Right cardiac atrium (tissue), 5 donors: Measurements from ENCODE around the gene MAP3K2. TPM values are rescaled to one million over a fixed set of nuclear protein-coding genes. Genes with fewer than 3 reads are reported as not detected.

Experiments used
- ATAC-seq, 2 donors: fragments of 200-7000 bp; cut with Tn5 transposase; one replicate each; pipeline versions ENCODE4 v1.8.0 to v1.9.1; 2020; ENCODE audit warnings: moderate library complexity in 2 of 2, mild to moderate bottlenecking in 1 of 2
- DNase-seq, 3 donors: peaks; one replicate each; pipeline ENCODE4 v3.0.0-alpha.2; 2020
- H3K27ac ChIP-seq: one replicate; pipeline ENCODE4 v1.5.1; 2013; ENCODE audit warnings: mild to moderate bottlenecking, low read length, control low read depth, moderate library complexity
- H3K27me3 ChIP-seq: one replicate; pipeline ENCODE4 v1.6.1; 2013; ENCODE audit not compliant: control insufficient read depth, insufficient read depth
- H3K4me1 ChIP-seq: one replicate; pipeline ENCODE4 v1.6.1; 2013; ENCODE audit warnings: low read length; ENCODE audit not compliant: control insufficient read depth, insufficient read depth
- H3K4me3 ChIP-seq: one replicate; pipeline ENCODE4 v1.5.1; 2013; ENCODE audit warnings: low read length, control low read depth
- H3K9me3 ChIP-seq: one replicate; pipeline ENCODE4 v1.6.1; 2013; ENCODE audit warnings: low read length; ENCODE audit not compliant: control insufficient read depth
- WGBS: extraction: QIAGEN DNeasy Blood & Tissue Kit; methylation state at CpG from one replicate; pipeline ENCODE4 v1.1.7; 2013; 5-methylcytosine and 5-hydroxymethylcytosine counted together
- intact Hi-C, 4 donors: fragments of 100-400 bp; cut with DNase I; formaldehyde crosslinking; loops; one replicate each; pipeline versions ENCODE4 v1.11.0 to v1.14.0; 2022 to 2023
- polyA plus RNA-seq: library from polyadenylated mRNA; stranded (reverse); fragments of 200-250 nt; gene quantifications from one replicate; pipeline ENCODE4 v1.2.3, GENCODE V29; 2013
- total RNA-seq, 4 donors: library from RNA; stranded (reverse); fragmentation: NEBNext Ultra II Directional; extraction: Animal tissue kit (Norgen Biotek cat#: 25700); gene quantifications; one replicate each; pipeline ENCODE4 v1.2.1, GENCODE V29; 2021
- donor health status: healthy with polysubstance abuse.
- donor health status: DM: no; HTN: yes; CAD: no.
- donor health status: DM: no; HTN: no; CAD: no.
- donor health status: DM: no; HTN: yes; CAD: no; lungs with severe emphysema.
- donor health status: DM: yes; HTN: yes; CAD: no.

MAP3K2 gene
- total and polyA plus RNA-seq, 5 donors = 4.3 to 34.3 (median 30.7) TPM

GRCh38 chr2:127342101-127342500, 45.7 kb downstream of the MAP3K2 start:
- no peaks in the 10 kb centered on the region for H3K9me3 ChIP-seq
- no peak for ATAC-seq
- H3K27ac ChIP-seq = no peak overlapping the region
- DNase-seq = no peak
- intact Hi-C loops = loop anchor here in 1 of 4 donors (10.0 kb wide), 1 partner anchor 73 kb away; the partner anchor contains the start of gene PROC
- H3K27me3 ChIP-seq = no peaks in the 10 kb centered on the region
- 96% methylated on average over 1 of the region's 1 CpG for WGBS
- no peaks in the 10 kb centered on the region for H3K4me1 ChIP-seq
- no peak overlapping the region for H3K4me3 ChIP-seq

GRCh38 chr2:127332335-127332734, 55.4 kb downstream of the MAP3K2 start:
- no peaks in the 10 kb centered on the region for H3K4me1 ChIP-seq
- H3K9me3 ChIP-seq = no peaks in the 10 kb centered on the region
- H3K4me3 ChIP-seq = no peak overlapping the region
- ATAC-seq (no peak), DNase-seq (no peak)
- WGBS = 97% methylated on average over 1 of the region's 1 CpG
- H3K27me3 ChIP-seq = no peaks in the 10 kb centered on the region
- H3K27ac ChIP-seq = no peak overlapping the region
- intact Hi-C loops = no loop called here

- ATAC-seq (no peak), DNase-seq (no peak)
- H3K4me3 ChIP-seq = no peak overlapping the region
- no peaks in the 10 kb centered on the region for H3K9me3 ChIP-seq
- no peaks in the 10 kb centered on the region for H3K27me3 ChIP-seq
- intact Hi-C loops = no loop called here
- WGBS = 99% methylated on average over 1 of the region's 1 CpG
- no peak overlapping the region for H3K27ac ChIP-seq
- H3K4me1 ChIP-seq = no peaks in the 10 kb centered on the region
Observed at GRCh38 chr2:127330753-127331152, 57.0 kb downstream of the MAP3K2 start.

GRCh38 chr2:127326289-127326945, 61.4 kb downstream of the MAP3K2 start:
- ATAC-seq (no peak), DNase-seq (no peak)
- no peak overlapping the region for H3K27ac ChIP-seq
- H3K27me3 ChIP-seq = no peaks in the 10 kb centered on the region
- no peaks in the 10 kb centered on the region for H3K4me1 ChIP-seq
- H3K4me3 ChIP-seq = no peak overlapping the region
- intact Hi-C loops = loop anchor here in 3 of 4 donors (5.0 to 10.0 kb wide), 3 partner anchors 148 to 158 kb away; no protein-coding TSS in a partner anchor
- H3K9me3 ChIP-seq = no peaks in the 10 kb centered on the region
- 82% methylated on average over 2 of the region's 2 CpGs for WGBS

DNA sequence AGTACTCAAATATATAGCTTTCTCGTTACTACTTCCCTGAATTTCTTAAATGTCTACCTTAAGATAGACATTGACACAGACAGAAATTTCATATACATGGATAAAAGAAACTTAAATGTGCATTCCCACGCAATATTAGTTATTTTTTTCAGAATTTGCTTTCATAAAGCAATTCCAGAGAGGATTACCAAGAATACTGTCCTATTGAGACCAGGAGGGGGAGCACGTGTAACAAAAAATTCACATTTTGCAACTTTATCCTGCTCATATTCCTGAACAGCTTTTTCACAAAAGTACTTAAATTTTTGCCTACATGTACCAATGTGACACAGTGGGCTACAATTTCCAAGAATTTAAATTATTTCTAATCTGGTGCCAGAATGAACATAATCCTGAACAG, 63.1 kb downstream of the MAP3K2 start:
- 59% methylated on average over 3 of the region's 3 CpGs for WGBS
- Histone ChIP-seq H3K9me3 (no peaks in the 10 kb centered on the region), H3K4me3 (no peak overlapping the region), H3K4me1 (no peaks in the 10 kb centered on the region), H3K27ac (no peak overlapping the region), H3K27me3 (no peaks in the 10 kb centered on the region)
- no peak for DNase-seq
- no peak for ATAC-seq
- intact Hi-C loops = loop anchor here (2.0 to 10.0 kb wide), 5 partner anchors 150 to 163 kb away; no protein-coding TSS in a partner anchor

GRCh38 chr2:127321303-127321702, 66.5 kb downstream of the MAP3K2 start:
- Histone ChIP-seq H3K4me1 (no peaks in the 10 kb centered on the region), H3K27ac (no peak overlapping the region), H3K9me3 (no peaks in the 10 kb centered on the region), H3K27me3 (no peaks in the 10 kb centered on the region), H3K4me3 (no peak overlapping the region)
- intact Hi-C loops = loop anchor here in 3 of 4 donors (5.0 to 10.0 kb wide), 3 partner anchors 153 to 166 kb away; no protein-coding TSS in a partner anchor
- DNase-seq (no peak), ATAC-seq (no peak)

DNA sequence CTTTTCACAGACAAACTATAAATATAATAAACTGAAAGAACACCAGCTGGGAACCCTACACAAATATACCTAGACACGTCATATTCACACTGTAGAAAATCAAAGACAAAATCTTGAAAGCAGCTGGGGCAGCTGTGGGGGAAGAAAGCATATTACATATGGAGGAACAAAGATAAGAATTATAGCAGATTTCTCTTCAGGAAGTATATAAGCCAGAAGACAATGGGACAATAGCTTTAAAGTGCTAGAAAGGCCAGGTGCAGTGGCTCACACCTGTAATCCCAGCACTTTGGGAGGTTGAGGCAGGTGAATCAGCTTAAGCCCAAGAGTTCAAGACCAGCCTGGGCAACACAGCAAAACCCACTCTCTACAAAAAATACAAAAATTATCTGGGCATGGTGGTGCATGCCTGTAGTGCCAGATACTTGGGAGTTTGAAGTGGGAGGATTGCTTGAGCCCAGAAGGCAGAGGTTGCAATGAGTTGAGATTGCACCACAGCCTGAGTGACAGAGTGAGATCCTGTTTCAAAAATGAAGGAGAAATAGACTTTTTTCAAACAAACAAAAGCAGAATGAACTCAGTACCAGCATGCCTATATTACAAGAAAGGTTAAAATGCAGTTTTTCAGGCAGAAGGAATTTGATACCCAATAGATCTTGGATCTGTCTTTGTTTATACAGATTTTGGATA, 67.0 kb downstream of the MAP3K2 start:
- ATAC-seq = no peak
- Histone ChIP-seq H3K4me1 (no peaks in the 10 kb centered on the region), H3K9me3 (no peaks in the 10 kb centered on the region), H3K27ac (no peak overlapping the region), H3K27me3 (no peaks in the 10 kb centered on the region), H3K4me3 (no peak overlapping the region)
- intact Hi-C loops = loop anchor here in 3 of 4 donors (5.0 to 10.0 kb wide), 3 partner anchors 154 to 167 kb away; no protein-coding TSS in a partner anchor
- DNase-seq = no peak
- WGBS = 58% methylated on average over 1 of the region's 1 CpG

DNA sequence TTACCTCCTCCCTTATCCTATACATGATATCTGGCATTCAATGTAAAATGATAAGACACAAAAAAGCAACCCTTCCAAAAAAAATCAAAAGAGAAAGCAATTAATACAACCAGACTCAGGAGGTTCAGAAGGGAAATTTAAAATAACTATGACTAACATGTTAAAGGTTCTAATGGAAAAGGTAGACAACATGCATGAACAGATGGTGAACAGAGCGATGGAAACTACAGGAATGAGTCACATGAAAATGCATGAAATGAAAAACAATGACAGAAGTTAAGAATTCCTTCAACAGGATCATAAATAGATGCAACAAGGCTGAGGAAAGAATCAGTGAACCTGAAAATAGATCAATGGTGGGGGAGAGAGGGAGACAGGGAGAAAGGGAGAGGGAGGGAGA, 67.7 kb downstream of the MAP3K2 start:
- 100% methylated on average over 1 of the region's 1 CpG for WGBS
- Histone ChIP-seq H3K27ac (no peak overlapping the region), H3K4me3 (no peak overlapping the region), H3K9me3 (no peaks in the 10 kb centered on the region), H3K4me1 (no peaks in the 10 kb centered on the region), H3K27me3 (no peaks in the 10 kb centered on the region)
- ATAC-seq = no peak
- intact Hi-C loops = loop anchor here in 3 of 4 donors (5.0 to 10.0 kb wide), 3 partner anchors 155 to 167 kb away; no protein-coding TSS in a partner anchor
- no peak for DNase-seq

- intact Hi-C loops = no loop called here
- Histone ChIP-seq H3K4me3 (no peak overlapping the region), H3K9me3 (no peaks in the 10 kb centered on the region), H3K4me1 (no peaks in the 10 kb centered on the region), H3K27me3 (no peaks in the 10 kb centered on the region), H3K27ac (no peak overlapping the region)
- WGBS = 87% methylated on average over 7 of the region's 7 CpGs
- ATAC-seq (no peak), DNase-seq (no peak)
Observed at GRCh38 chr2:127314193-127314988, 73.4 kb downstream of the MAP3K2 start.

DNA sequence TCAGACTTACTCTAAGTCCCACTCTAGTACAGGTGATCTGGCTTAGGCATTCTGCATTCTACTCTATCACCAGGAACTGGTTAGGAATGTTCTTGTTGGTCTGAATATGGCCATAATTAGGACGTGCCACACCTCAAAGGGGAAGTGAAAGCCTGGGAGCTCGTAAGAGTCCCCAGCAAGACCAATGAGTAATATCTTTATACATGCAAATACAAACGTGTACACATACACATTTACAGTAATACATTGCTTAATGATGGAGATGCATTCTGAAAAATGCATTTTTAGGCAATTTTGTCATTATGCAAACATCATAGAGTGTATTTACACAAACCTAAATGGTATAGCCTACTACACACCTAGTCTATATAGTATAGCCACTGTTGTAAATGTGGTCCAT, 74.4 kb downstream of the MAP3K2 start:
- DNase-seq (no peak), ATAC-seq (peak in 1 of 2 donors; percentile 47)
- no peak overlapping the region for H3K27ac ChIP-seq
- intact Hi-C loops = no loop called here
- no peaks in the 10 kb centered on the region for H3K27me3 ChIP-seq
- H3K9me3 ChIP-seq = no peaks in the 10 kb centered on the region
- no peaks in the 10 kb centered on the region for H3K4me1 ChIP-seq
- H3K4me3 ChIP-seq = no peak overlapping the region
- 81% methylated on average over 3 of the region's 3 CpGs for WGBS

DNA sequence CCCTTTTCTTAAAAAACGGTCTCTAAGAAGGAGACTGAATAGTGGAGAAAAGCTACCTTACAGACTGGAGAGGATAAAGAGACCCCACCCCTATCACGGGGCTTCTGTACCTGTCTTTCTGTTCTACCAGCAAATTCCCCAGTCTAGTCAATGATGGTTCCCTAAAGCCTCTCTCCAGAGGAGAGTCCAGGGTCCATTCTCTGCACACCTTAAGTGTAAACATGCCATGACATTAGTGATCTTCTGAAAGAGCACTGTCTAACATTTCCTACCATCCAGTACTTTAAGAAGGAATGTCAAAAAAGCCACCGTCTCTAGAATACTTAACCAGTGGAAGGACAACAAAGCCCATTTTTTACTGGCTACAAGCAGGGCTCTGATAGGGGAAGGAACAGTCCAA, 76.8 kb downstream of the MAP3K2 start:
- 93% methylated on average over 3 of the region's 3 CpGs for WGBS
- Histone ChIP-seq H3K4me1 (no peaks in the 10 kb centered on the region), H3K27ac (no peak overlapping the region), H3K4me3 (no peak overlapping the region), H3K9me3 (no peaks in the 10 kb centered on the region), H3K27me3 (no peaks in the 10 kb centered on the region)
- intact Hi-C loops = no loop called here
- DNase-seq = no peak
- ATAC-seq = no peak
